HepG2 (cell line): Measurements from ENCODE around the gene PSMB2. TPM values are rescaled to one million over a fixed set of nuclear protein-coding genes. Genes with fewer than 3 reads are reported as not detected.
A peak's percentile ranks its signal among the peaks of the same experiment; 100 is the strongest.

ENCODE experiments used
- FOXC1 ChIP-seq: sonication (generic); formaldehyde crosslinking; IDR thresholded peaks from 2 replicates; pipeline ENCODE4 v1.8.0; 2022; ENCODE audit warnings: mild to moderate bottlenecking, missing genetic modification reagents, borderline replicate concordance
- FOXK1 ChIP-seq: sonication (generic); formaldehyde crosslinking; IDR thresholded peaks from 2 replicates; pipeline ENCODE4 v1.4.0; 2020; ENCODE audit warnings: low read depth, missing genetic modification reagents, borderline replicate concordance
- HMG20B ChIP-seq: conservative IDR thresholded peaks from 2 replicates; pipeline ENCODE4 v1.6.1; 2016; ENCODE audit warnings: missing genetic modification reagents, missing compliant biosample characterization
- HOXA9 ChIP-seq: sonication (generic); formaldehyde crosslinking; IDR thresholded peaks from 2 replicates; pipeline ENCODE4 v1.8.1; 2022; ENCODE audit warnings: missing genetic modification reagents, mild to moderate bottlenecking, moderate library complexity, borderline replicate concordance
- JUNB ChIP-seq: sonication (generic); formaldehyde crosslinking; IDR thresholded peaks from 2 replicates; pipeline ENCODE4 v1.8.0; 2022; ENCODE audit warnings: missing genetic modification reagents, mild to moderate bottlenecking, borderline replicate concordance
- NFAT5 ChIP-seq: sonication (generic); formaldehyde crosslinking; IDR thresholded peaks from 2 replicates; pipeline ENCODE4 v1.4.0; 2020; ENCODE audit warnings: missing genetic modification reagents
- NFYB ChIP-seq: sonication (generic); formaldehyde crosslinking; IDR thresholded peaks from 2 replicates; pipeline ENCODE4 v1.4.0; 2020; ENCODE audit warnings: missing genetic modification reagents
- SAFB2 ChIP-seq: sonication (generic); formaldehyde crosslinking; IDR thresholded peaks from 2 replicates; pipeline ENCODE4 v1.5.1; 2020; ENCODE audit warnings: missing genetic modification reagents, low read depth, mild to moderate bottlenecking, borderline replicate concordance
- STAG1 ChIP-seq: sonication (generic); formaldehyde crosslinking; IDR thresholded peaks from 2 replicates; pipeline ENCODE4 v1.4.0; 2020; ENCODE audit warnings: missing genetic modification reagents
- TAF1 ChIP-seq: sonication (generic); formaldehyde crosslinking; IDR thresholded peaks from 2 replicates; pipeline ENCODE4 v1.4.0; 2020; ENCODE audit warnings: missing genetic modification reagents
- WIZ ChIP-seq: sonication (generic); formaldehyde crosslinking; IDR thresholded peaks from 2 replicates; pipeline ENCODE4 v1.5.1; 2020; ENCODE audit warnings: mild to moderate bottlenecking, missing genetic modification reagents
- ZBED4 ChIP-seq: sonication (generic); formaldehyde crosslinking; IDR thresholded peaks from 2 replicates; pipeline ENCODE4 v1.4.0; 2020; ENCODE audit warnings: missing genetic modification reagents, borderline replicate concordance
- ZBTB1 ChIP-seq: sonication (generic); formaldehyde crosslinking; IDR thresholded peaks from 2 replicates; pipeline ENCODE4 v1.4.0; 2020; ENCODE audit warnings: missing genetic modification reagents, borderline replicate concordance
- ZNF414 ChIP-seq: sonication (generic); formaldehyde crosslinking; IDR thresholded peaks from 2 replicates; pipeline ENCODE4 v1.5.0; 2020; ENCODE audit warnings: missing genetic modification reagents
- ZNF558 ChIP-seq: sonication (generic); formaldehyde crosslinking; IDR thresholded peaks from 2 replicates; pipeline ENCODE4 v1.9.0; 2022; ENCODE audit warnings: mild to moderate bottlenecking, missing genetic modification reagents, borderline replicate concordance
- polyA plus RNA-seq, 8 experiments: library from polyadenylated mRNA; depleted of rRNA in 3 of 8; stranded (reverse) in 7 of 8; unstranded in 1 of 8; fragments of >200 nt; fragmentation: Illumina TruSeq in 4 of 8; extraction: Trizol in 4 of 8; gene quantifications; 2 replicates each; pipeline versions ENCODE4 v1.2.1 to v1.2.3, GENCODE V29; 2011 to 2016; ENCODE audit warnings: low read depth in 4 of 8, missing spikeins in 1 of 8, mixed read lengths in 1 of 8; ENCODE audit not compliant: insufficient read depth in 1 of 8
- total RNA-seq, 5 experiments: library from RNA; depleted of rRNA; stranded (reverse); fragments of >200 nt; fragmentation: Illumina TruSeq; extraction: Trizol; gene quantifications; 2 replicates each; pipeline ENCODE4 v1.2.3, GENCODE V29; 2016; ENCODE audit warnings: low read depth in 1 of 5

Gene PSMB2
- total and polyA plus RNA-seq, 2 of the 13 experiments (the other 11 are each of a cell fraction or from before 2014, with no cell fraction given): 60.6 to 62.2 TPM

DNA sequence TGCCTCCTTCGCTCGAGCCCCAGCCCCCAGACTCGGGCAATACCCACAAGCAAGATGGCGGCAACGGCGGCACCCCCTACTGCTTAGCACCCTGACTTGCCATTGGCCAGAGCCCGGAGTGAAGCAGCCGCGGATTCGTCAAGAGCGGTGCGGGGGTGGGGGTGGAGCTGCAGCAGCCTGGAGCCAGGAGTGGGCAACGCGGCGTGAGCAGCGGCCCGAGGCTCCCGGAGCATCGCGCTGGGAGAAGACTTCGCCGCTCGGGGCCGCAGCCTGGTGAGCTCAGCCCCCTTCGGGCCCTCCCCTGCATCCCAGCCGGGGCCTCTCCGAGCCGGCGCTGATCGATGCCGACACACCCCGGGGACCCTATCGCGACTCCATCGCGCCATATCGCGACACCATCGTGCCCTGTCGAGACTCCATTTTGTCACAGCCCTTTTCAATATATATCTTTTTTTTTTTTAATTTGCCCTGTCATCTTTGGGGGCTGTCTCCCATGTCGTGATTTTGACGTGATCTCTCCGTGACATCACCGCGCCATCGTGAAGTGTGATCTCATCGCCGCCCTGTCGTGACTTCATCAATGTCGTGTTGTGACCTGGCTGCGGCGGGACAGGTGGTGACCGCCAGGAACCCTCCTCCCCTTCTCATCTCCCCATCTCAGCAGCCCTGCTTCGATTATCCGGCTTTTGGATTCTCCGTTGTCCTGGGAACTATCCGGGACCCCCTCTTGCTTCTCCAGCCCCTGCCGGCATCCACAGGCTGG is 83.5 kb downstream of the PSMB2 start, which contains the start of gene NCDN (continued):
- TF ChIP-seq ZBED4 (CRISPR knock-in tag) (no peak), TAF1 (peak; percentile 26; the same call in 1 of the 2 replicates), NFAT5 (CRISPR knock-in tag) (no peak; the same call in 1 of the 2 replicates), STAG1 (CRISPR knock-in tag) (peak; percentile 10; the same call in 1 of the 2 replicates), ZNF558 (CRISPR knock-in tag) (no peak; the same call in 1 of the 2 replicates), SAFB2 (CRISPR knock-in tag) (no peak), WIZ (CRISPR knock-in tag) (no peak), ZNF414 (CRISPR knock-in tag) (0 out of 2 replicates have a peak, but pooled peaks have one; percentile 19), JUNB (CRISPR knock-in tag) (no peak; the same call in 1 of the 2 replicates), NFYB (peak; percentile 100), HMG20B (CRISPR knock-in tag) (no peak), ZBTB1 (no peak), HOXA9 (no peak), FOXC1 (CRISPR knock-in tag) (no peak), FOXK1 (peak; percentile 44; the same call in 1 of the 2 replicates)
